ENCODE results near the gene NTPCR. TPM values are rescaled to one million over a fixed set of nuclear protein-coding genes. Genes with fewer than 3 reads are reported as not detected.
"Not testable (repeated sequence)": the region's sequence is repeated elsewhere in the genome, so short reads cannot be mapped to it uniquely, and the experiment has no call there.

NTPCR gene
- polyA plus RNA-seq, 1 donor: 45.9 TPM

GRCh38 chr1:232992227-232992626, 41.8 kb downstream of the NTPCR start:
- 100% methylated on average over 1 of the region's 3 CpGs for WGBS (ENCODE audit: insufficient coverage, low lambda C conversion rate)
- no peaks in the 10 kb centered on the region for H3K36me3 ChIP-seq (ENCODE audit: control insufficient read depth, insufficient read depth, low read length)
- DNase-seq: no peak
- no peak overlapping the region for H3K4me3 ChIP-seq (ENCODE audit: low read length)
- H3K4me1 ChIP-seq (ENCODE audit: control insufficient read depth, insufficient read depth, low read length): peaks cover 4% of the 10 kb centered on the region
- H3K27ac ChIP-seq (ENCODE audit: low read length): no peak overlapping the region
- no peaks in the 10 kb centered on the region for H3K27me3 ChIP-seq (ENCODE audit: control insufficient read depth, insufficient read depth, low read length)
- H3K9me3 ChIP-seq (ENCODE audit: control insufficient read depth, low read depth, low read length): peaks cover 7% of the 10 kb centered on the region

GRCh38 chr1:232993555-232993954, 43.1 kb downstream of the NTPCR start:
- Histone ChIP-seq H3K27me3 (ENCODE audit: control insufficient read depth, insufficient read depth, low read length) (no peaks in the 10 kb centered on the region), H3K9me3 (ENCODE audit: control insufficient read depth, low read depth, low read length) (peaks cover 7% of the 10 kb centered on the region), H3K36me3 (ENCODE audit: control insufficient read depth, insufficient read depth, low read length) (no peaks in the 10 kb centered on the region), H3K4me3 (ENCODE audit: low read length) (no peak overlapping the region), H3K4me1 (ENCODE audit: control insufficient read depth, insufficient read depth, low read length) (peaks cover 4% of the 10 kb centered on the region), H3K27ac (ENCODE audit: low read length) (no peak overlapping the region)
- DNase-seq: no peak
- WGBS (ENCODE audit: insufficient coverage, low lambda C conversion rate): 86% methylated on average over 1 of the region's 3 CpGs

GRCh38 chr1:232995189-232995588, 44.8 kb downstream of the NTPCR start:
- no peak for DNase-seq
- H3K4me3 ChIP-seq (ENCODE audit: low read length): no peak overlapping the region
- no peaks in the 10 kb centered on the region for H3K27me3 ChIP-seq (ENCODE audit: control insufficient read depth, insufficient read depth, low read length)
- peaks cover 7% of the 10 kb centered on the region for H3K9me3 ChIP-seq (ENCODE audit: control insufficient read depth, low read depth, low read length)
- H3K36me3 ChIP-seq (ENCODE audit: control insufficient read depth, insufficient read depth, low read length): no peaks in the 10 kb centered on the region
- H3K27ac ChIP-seq (ENCODE audit: low read length): no peak overlapping the region
- WGBS (ENCODE audit: insufficient coverage, low lambda C conversion rate): 100% methylated on average over 1 of the region's 2 CpGs
- peaks cover 4% of the 10 kb centered on the region for H3K4me1 ChIP-seq (ENCODE audit: control insufficient read depth, insufficient read depth, low read length)

GRCh38 chr1:232996143-232996542, 45.7 kb downstream of the NTPCR start:
- Histone ChIP-seq H3K27me3 (ENCODE audit: control insufficient read depth, insufficient read depth, low read length) (no peaks in the 10 kb centered on the region), H3K9me3 (ENCODE audit: control insufficient read depth, low read depth, low read length) (peaks cover 7% of the 10 kb centered on the region), H3K4me1 (ENCODE audit: control insufficient read depth, insufficient read depth, low read length) (peaks cover 4% of the 10 kb centered on the region), H3K27ac (ENCODE audit: low read length) (no peak overlapping the region), H3K36me3 (ENCODE audit: control insufficient read depth, insufficient read depth, low read length) (no peaks in the 10 kb centered on the region), H3K4me3 (ENCODE audit: low read length) (no peak overlapping the region)
- peak; percentile 30 to 49 for DNase-seq
- WGBS (ENCODE audit: insufficient coverage, low lambda C conversion rate): no CpG with 5 or more reads among the region's 2 CpGs

GRCh38 chr1:232998138-232998537, 47.7 kb downstream of the NTPCR start:
- Histone ChIP-seq H3K27ac (ENCODE audit: low read length) (no peak overlapping the region), H3K4me3 (ENCODE audit: low read length) (no peak overlapping the region), H3K27me3 (ENCODE audit: control insufficient read depth, insufficient read depth, low read length) (no peaks in the 10 kb centered on the region), H3K4me1 (ENCODE audit: control insufficient read depth, insufficient read depth, low read length) (peaks cover 4% of the 10 kb centered on the region), H3K9me3 (ENCODE audit: control insufficient read depth, low read depth, low read length) (peaks cover 7% of the 10 kb centered on the region), H3K36me3 (ENCODE audit: control insufficient read depth, insufficient read depth, low read length) (no peaks in the 10 kb centered on the region)
- no CpG with 5 or more reads among the region's 15 CpGs for WGBS (ENCODE audit: insufficient coverage, low lambda C conversion rate)
- no peak for DNase-seq

- 100% methylated on average over 1 of the region's 3 CpGs for WGBS (ENCODE audit: insufficient coverage, low lambda C conversion rate)
- no peak for DNase-seq
- no peaks in the 10 kb centered on the region for H3K27me3 ChIP-seq (ENCODE audit: control insufficient read depth, insufficient read depth, low read length)
- no peak overlapping the region for H3K4me3 ChIP-seq (ENCODE audit: low read length)
- peaks cover 4% of the 10 kb centered on the region for H3K4me1 ChIP-seq (ENCODE audit: control insufficient read depth, insufficient read depth, low read length)
- H3K27ac ChIP-seq (ENCODE audit: low read length): no peak overlapping the region
- no peaks in the 10 kb centered on the region for H3K36me3 ChIP-seq (ENCODE audit: control insufficient read depth, insufficient read depth, low read length)
- peaks cover 4% of the 10 kb centered on the region for H3K9me3 ChIP-seq (ENCODE audit: control insufficient read depth, low read depth, low read length)
Measured at GRCh38 chr1:232998646-232999045, 48.2 kb downstream of the NTPCR start.

GRCh38 chr1:232999956-233000625, 49.7 kb downstream of the NTPCR start:
- Histone ChIP-seq H3K9me3 (ENCODE audit: control insufficient read depth, low read depth, low read length) (no peaks in the 10 kb centered on the region), H3K27me3 (ENCODE audit: control insufficient read depth, insufficient read depth, low read length) (no peaks in the 10 kb centered on the region), H3K4me1 (ENCODE audit: control insufficient read depth, insufficient read depth, low read length) (peaks cover 4% of the 10 kb centered on the region), H3K4me3 (ENCODE audit: low read length) (no peak overlapping the region), H3K27ac (ENCODE audit: low read length) (no peak overlapping the region), H3K36me3 (ENCODE audit: control insufficient read depth, insufficient read depth, low read length) (no peaks in the 10 kb centered on the region)
- no peak for DNase-seq
- WGBS (ENCODE audit: insufficient coverage, low lambda C conversion rate): no CpG with 5 or more reads among the region's 16 CpGs

- WGBS (ENCODE audit: insufficient coverage, low lambda C conversion rate): no CpG with 5 or more reads among the region's 5 CpGs
- H3K9me3 ChIP-seq (ENCODE audit: control insufficient read depth, low read depth, low read length); H3K27ac ChIP-seq (ENCODE audit: low read length); H3K27me3 ChIP-seq (ENCODE audit: control insufficient read depth, insufficient read depth, low read length); DNase-seq; H3K36me3 ChIP-seq (ENCODE audit: control insufficient read depth, insufficient read depth, low read length); H3K4me1 ChIP-seq (ENCODE audit: control insufficient read depth, insufficient read depth, low read length); H3K4me3 ChIP-seq (ENCODE audit: low read length): not testable (repeated sequence)
Measured at GRCh38 chr1:233003638-233004037, 53.2 kb downstream of the NTPCR start.

GRCh38 chr1:233004451-233004850, 54.0 kb downstream of the NTPCR start:
- WGBS (ENCODE audit: insufficient coverage, low lambda C conversion rate): no CpG with 5 or more reads among the region's 9 CpGs
- Histone ChIP-seq H3K4me3 (ENCODE audit: low read length) (no peak overlapping the region), H3K4me1 (ENCODE audit: control insufficient read depth, insufficient read depth, low read length) (no peaks in the 10 kb centered on the region), H3K27ac (ENCODE audit: low read length) (no peak overlapping the region), H3K36me3 (ENCODE audit: control insufficient read depth, insufficient read depth, low read length) (no peaks in the 10 kb centered on the region), H3K9me3 (ENCODE audit: control insufficient read depth, low read depth, low read length) (no peaks in the 10 kb centered on the region), H3K27me3 (ENCODE audit: control insufficient read depth, insufficient read depth, low read length) (no peaks in the 10 kb centered on the region)
- no peak for DNase-seq

- no peaks in the 10 kb centered on the region for H3K4me1 ChIP-seq (ENCODE audit: control insufficient read depth, insufficient read depth, low read length)
- no peaks in the 10 kb centered on the region for H3K9me3 ChIP-seq (ENCODE audit: control insufficient read depth, low read depth, low read length)
- no peaks in the 10 kb centered on the region for H3K36me3 ChIP-seq (ENCODE audit: control insufficient read depth, insufficient read depth, low read length)
- no peaks in the 10 kb centered on the region for H3K27me3 ChIP-seq (ENCODE audit: control insufficient read depth, insufficient read depth, low read length)
- H3K4me3 ChIP-seq (ENCODE audit: low read length): no peak overlapping the region
- no CpG with 5 or more reads among the region's 5 CpGs for WGBS (ENCODE audit: insufficient coverage, low lambda C conversion rate)
- H3K27ac ChIP-seq (ENCODE audit: low read length): no peak overlapping the region
- no peak for DNase-seq
Measured at GRCh38 chr1:233005156-233005555, 54.7 kb downstream of the NTPCR start.

GRCh38 chr1:233005703-233006102, 55.3 kb downstream of the NTPCR start:
- WGBS (ENCODE audit: insufficient coverage, low lambda C conversion rate): no CpG with 5 or more reads among the region's 8 CpGs
- no peak overlapping the region for H3K27ac ChIP-seq (ENCODE audit: low read length)
- DNase-seq: no peak
- no peaks in the 10 kb centered on the region for H3K36me3 ChIP-seq (ENCODE audit: control insufficient read depth, insufficient read depth, low read length)
- no peaks in the 10 kb centered on the region for H3K9me3 ChIP-seq (ENCODE audit: control insufficient read depth, low read depth, low read length)
- H3K4me3 ChIP-seq (ENCODE audit: low read length): no peak overlapping the region
- no peaks in the 10 kb centered on the region for H3K27me3 ChIP-seq (ENCODE audit: control insufficient read depth, insufficient read depth, low read length)
- H3K4me1 ChIP-seq (ENCODE audit: control insufficient read depth, insufficient read depth, low read length): no peaks in the 10 kb centered on the region

Data from large intestine (tissue), 3 donors.